ENCODE results near the gene SLC13A1. TPM values are rescaled to one million over a fixed set of nuclear protein-coding genes. Genes with fewer than 3 reads are reported as not detected.

SLC13A1 gene
- total RNA-seq, 6 donors from 2014 or later, result not detected

DNA sequence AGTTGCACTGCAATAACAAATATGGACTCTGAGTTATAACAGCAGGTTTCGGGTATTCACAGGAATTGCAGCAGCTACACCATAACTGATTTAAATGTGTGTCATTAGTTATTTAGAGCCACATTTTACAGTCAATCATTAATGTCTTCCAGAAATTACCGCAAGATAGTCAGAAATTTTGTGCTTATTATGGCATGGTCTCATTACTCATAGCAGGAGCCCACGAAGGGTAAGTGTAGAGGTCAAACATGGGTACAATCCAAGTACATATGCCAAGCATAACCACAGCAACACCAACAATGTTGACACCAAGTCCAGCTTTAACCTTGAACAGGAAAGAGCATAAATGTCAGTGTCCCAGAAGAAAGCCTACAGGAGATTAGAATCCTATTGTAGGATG, 84.4 kb downstream of the SLC13A1 start:
- H3K9me3 ChIP-seq, result no peaks in the 10 kb centered on the region
- H3K4me1 ChIP-seq, result no peaks in the 10 kb centered on the region
- no peaks in the 10 kb centered on the region for H3K36me3 ChIP-seq
- no peaks in the 10 kb centered on the region for H3K27me3 ChIP-seq
- H3K4me3 ChIP-seq, result no peak overlapping the region
- DNase-seq, result no peak
- no peak overlapping the region for H3K27ac ChIP-seq
- 88 to 90% methylated on average over 3 of the region's 3 CpGs for WGBS, 2 donors
- TF ChIP-seq POLR2A (IDR thresholded peaks at IDR 0.05), result no peak
- TF ChIP-seq POLR2AphosphoS5 (IDR thresholded peaks at IDR 0.05), result no peak
- TF ChIP-seq, protein P1, sequence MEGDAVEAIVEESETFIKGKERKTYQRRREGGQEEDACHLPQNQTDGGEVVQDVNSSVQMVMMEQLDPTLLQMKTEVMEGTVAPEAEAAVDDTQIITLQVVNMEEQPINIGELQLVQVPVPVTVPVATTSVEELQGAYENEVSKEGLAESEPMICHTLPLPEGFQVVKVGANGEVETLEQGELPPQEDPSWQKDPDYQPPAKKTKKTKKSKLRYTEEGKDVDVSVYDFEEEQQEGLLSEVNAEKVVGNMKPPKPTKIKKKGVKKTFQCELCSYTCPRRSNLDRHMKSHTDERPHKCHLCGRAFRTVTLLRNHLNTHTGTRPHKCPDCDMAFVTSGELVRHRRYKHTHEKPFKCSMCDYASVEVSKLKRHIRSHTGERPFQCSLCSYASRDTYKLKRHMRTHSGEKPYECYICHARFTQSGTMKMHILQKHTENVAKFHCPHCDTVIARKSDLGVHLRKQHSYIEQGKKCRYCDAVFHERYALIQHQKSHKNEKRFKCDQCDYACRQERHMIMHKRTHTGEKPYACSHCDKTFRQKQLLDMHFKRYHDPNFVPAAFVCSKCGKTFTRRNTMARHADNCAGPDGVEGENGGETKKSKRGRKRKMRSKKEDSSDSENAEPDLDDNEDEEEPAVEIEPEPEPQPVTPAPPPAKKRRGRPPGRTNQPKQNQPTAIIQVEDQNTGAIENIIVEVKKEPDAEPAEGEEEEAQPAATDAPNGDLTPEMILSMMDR (IDR thresholded peaks at IDR 0.05), result no peak
- TF ChIP-seq EP300 (IDR thresholded peaks at IDR 0.05), result no peak
- ATAC-seq (ENCODE audit: low FRiP score in 2 of 2), result no peak

DNA sequence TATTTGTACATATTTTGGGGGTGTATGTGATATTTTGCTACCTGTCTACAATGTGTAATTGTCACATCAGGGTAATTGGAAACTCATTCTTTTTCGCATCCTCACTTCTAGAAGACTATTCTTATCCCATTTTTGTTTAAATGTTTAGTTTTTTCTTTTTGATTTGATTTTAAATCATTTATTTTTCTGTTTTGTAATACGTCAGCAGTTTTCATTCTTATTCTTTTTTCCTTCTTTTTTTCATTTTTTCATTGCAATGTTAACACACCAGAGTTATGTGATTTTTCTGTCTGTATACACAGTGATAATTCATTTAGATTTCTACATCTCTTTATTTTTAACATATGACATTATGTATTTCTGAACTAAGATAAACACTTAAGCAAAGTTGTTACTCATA, 85.5 kb downstream of the SLC13A1 start:
- Histone ChIP-seq H3K36me3 (no peaks in the 10 kb centered on the region), H3K27me3 (no peaks in the 10 kb centered on the region), H3K4me3 (no peak overlapping the region), H3K27ac (no peak overlapping the region), H3K9me3 (no peaks in the 10 kb centered on the region), H3K4me1 (no peaks in the 10 kb centered on the region)
- no peak for ATAC-seq (ENCODE audit: low FRiP score in 2 of 2)
- 83 to 87% methylated on average over 2 of the region's 2 CpGs for WGBS, 2 donors
- TF ChIP-seq POLR2AphosphoS5 (IDR thresholded peaks at IDR 0.05) (no peak), EP300 (IDR thresholded peaks at IDR 0.05) (no peak), POLR2A (IDR thresholded peaks at IDR 0.05) (no peak)
- TF ChIP-seq, protein P1 (IDR thresholded peaks at IDR 0.05), result no peak
- no peak for DNase-seq

- Histone ChIP-seq H3K4me3 (no peak overlapping the region), H3K36me3 (no peaks in the 10 kb centered on the region), H3K9me3 (no peaks in the 10 kb centered on the region), H3K4me1 (no peaks in the 10 kb centered on the region), H3K27me3 (no peaks in the 10 kb centered on the region), H3K27ac (no peak overlapping the region)
- WGBS, 2 donors, result 84 to 89% methylated on average over 1 of the region's 1 CpG
- TF ChIP-seq POLR2A (IDR thresholded peaks at IDR 0.05) (no peak), EP300 (IDR thresholded peaks at IDR 0.05) (no peak), POLR2AphosphoS5 (IDR thresholded peaks at IDR 0.05) (no peak)
- TF ChIP-seq, protein P1 (IDR thresholded peaks at IDR 0.05), result no peak
- DNase-seq, result no peak
- ATAC-seq (ENCODE audit: low FRiP score in 2 of 2), result no peak
These were observed 86.9 kb downstream of the SLC13A1 start for GRCh38 chr7:123112833-123113232.

GRCh38 chr7:123099712-123100111, 100.1 kb downstream of the SLC13A1 start:
- no peak for ATAC-seq (ENCODE audit: low FRiP score in 2 of 2)
- Histone ChIP-seq H3K4me3 (no peak overlapping the region), H3K36me3 (no peaks in the 10 kb centered on the region), H3K27ac (no peak overlapping the region), H3K9me3 (no peaks in the 10 kb centered on the region), H3K4me1 (no peaks in the 10 kb centered on the region), H3K27me3 (no peaks in the 10 kb centered on the region)
- TF ChIP-seq EP300 (IDR thresholded peaks at IDR 0.05) (no peak), POLR2AphosphoS5 (IDR thresholded peaks at IDR 0.05) (no peak), POLR2A (IDR thresholded peaks at IDR 0.05) (no peak)
- TF ChIP-seq, protein P1 (IDR thresholded peaks at IDR 0.05), result no peak
- no peak for DNase-seq
- WGBS, 2 donors, result 61 to 70% methylated on average over 2 of the region's 2 CpGs

DNA sequence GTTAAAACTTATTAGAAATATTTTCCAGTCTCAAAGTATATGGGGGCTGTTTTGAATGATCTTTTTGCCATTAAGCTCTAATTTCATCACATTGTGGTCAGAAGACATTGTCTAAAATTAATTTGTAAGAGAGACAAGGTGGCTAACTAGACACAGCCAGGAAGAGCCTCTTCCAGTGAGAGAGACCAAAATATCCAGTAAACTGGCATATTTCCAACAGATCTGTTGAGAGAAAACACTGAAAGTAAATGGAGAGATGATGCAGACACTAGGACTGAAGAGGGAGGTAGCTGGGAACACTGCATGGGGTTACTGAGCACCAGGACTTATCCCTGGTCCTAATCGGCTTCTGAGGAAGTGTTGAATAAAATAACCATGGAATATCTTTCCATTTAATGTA, 102.8 kb downstream of the SLC13A1 start:
- Histone ChIP-seq H3K4me3 (no peak overlapping the region), H3K4me1 (no peaks in the 10 kb centered on the region), H3K9me3 (no peaks in the 10 kb centered on the region), H3K36me3 (no peaks in the 10 kb centered on the region), H3K27me3 (no peaks in the 10 kb centered on the region), H3K27ac (no peak overlapping the region)
- no peak for DNase-seq
- no peak for ATAC-seq (ENCODE audit: low FRiP score in 2 of 2)
- 79 to 89% methylated on average over 1 of the region's 1 CpG for WGBS, 2 donors
- TF ChIP-seq POLR2AphosphoS5 (IDR thresholded peaks at IDR 0.05), result no peak
